ENCODE measurements around the gene UBE2I.

DNA sequence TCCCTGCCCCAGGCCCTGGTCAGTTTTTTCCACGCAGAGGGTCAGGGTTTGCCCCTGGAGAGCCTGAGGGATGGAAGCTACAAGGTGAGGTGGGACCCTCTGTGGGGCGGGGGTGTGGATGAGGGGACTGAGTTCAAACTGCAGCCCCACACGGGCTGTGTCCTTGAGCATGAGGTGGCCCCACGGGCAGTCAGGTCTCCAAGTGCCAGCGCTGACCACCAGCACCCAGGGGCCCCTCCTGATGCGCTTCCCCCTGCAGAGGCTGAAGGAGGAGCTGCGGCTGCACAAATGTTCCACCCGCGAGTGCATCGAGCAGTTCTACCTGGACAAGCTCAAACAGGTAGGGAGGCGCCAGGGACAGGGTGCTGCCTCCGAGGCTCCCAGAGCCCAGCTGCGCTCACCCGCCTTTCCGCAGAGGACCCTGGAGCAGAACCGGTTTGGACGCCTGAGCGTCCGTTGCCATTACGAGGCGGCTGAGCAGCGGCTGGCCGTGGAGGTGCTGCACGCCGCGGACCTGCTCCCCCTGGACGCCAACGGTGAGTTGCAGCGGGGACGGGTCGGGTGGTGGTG, 37.9 kb downstream of the UBE2I start:
- TF ChIP-seq CTCF (IDR thresholded peaks at IDR 0.05; ENCODE audit: low read length) (no peak), EZH2 (optimal IDR thresholded peaks at IDR 0.05; ENCODE audit: low read depth, low read length) (no peak), EZH2phosphoT487 (IDR thresholded peaks at IDR 0.05; ENCODE audit: low read length) (no peak)
